ENCODE data around the gene FOXO3.
"Not testable (repeated sequence)": the region's sequence is repeated elsewhere in the genome, so short reads cannot be mapped to it uniquely, and the experiment has no call there.

Gene FOXO3

GRCh38 chr6:108556866-108557493 is 3.7 kb upstream of the FOXO3 start:
- DNase-seq, result no peak

- DNase-seq, result peak; percentile 47
Measured at GRCh38 chr6:108557494-108558371, 3.0 kb upstream of the FOXO3 start.

GRCh38 chr6:108558372-108559096 is 2.2 kb upstream of the FOXO3 start:
- DNase-seq, result peak; percentile 97

GRCh38 chr6:108559097-108559883 is 1.4 kb upstream of the FOXO3 start:
- peak; percentile 79 for DNase-seq

GRCh38 chr6:108559884-108560462 is 744 bp upstream of the FOXO3 start:
- peak; percentile 35 for DNase-seq

GRCh38 chr6:108561309-108561647 is 561 bp downstream of the FOXO3 start:
- DNase-seq, result not testable (repeated sequence)

- DNase-seq, result no peak
Measured at GRCh38 chr6:108561742-108562502, 1.2 kb downstream of the FOXO3 start.

GRCh38 chr6:108562503-108562993 is 1.8 kb downstream of the FOXO3 start:
- DNase-seq, result peak; percentile 32

- DNase-seq, result no peak
Measured at GRCh38 chr6:108563292-108563691, 2.6 kb downstream of the FOXO3 start.

- peak; percentile 80 for DNase-seq
Measured at GRCh38 chr6:108564178-108564577, 3.5 kb downstream of the FOXO3 start.

- DNase-seq, result no peak
Measured at GRCh38 chr6:108565091-108565766, 4.5 kb downstream of the FOXO3 start.

- no peak for DNase-seq
Measured at GRCh38 chr6:108565893-108566292, 5.2 kb downstream of the FOXO3 start.

- DNase-seq, result no peak
Measured at GRCh38 chr6:108566406-108566805, 5.7 kb downstream of the FOXO3 start.

GRCh38 chr6:108568101-108568500 is 7.4 kb downstream of the FOXO3 start:
- DNase-seq, result no peak

- DNase-seq, result no peak
Measured at GRCh38 chr6:108568551-108569305, 8.0 kb downstream of the FOXO3 start.

GRCh38 chr6:108570517-108570916 is 9.8 kb downstream of the FOXO3 start:
- DNase-seq, result no peak

GRCh38 chr6:108574457-108575141 is 13.9 kb downstream of the FOXO3 start:
- DNase-seq, result no peak

- no peak for DNase-seq
Measured at GRCh38 chr6:108575905-108576494, 15.3 kb downstream of the FOXO3 start.

GRCh38 chr6:108576709-108577108 is 16.0 kb downstream of the FOXO3 start:
- DNase-seq, result no peak
